HEK293T (cell line): ENCODE data around the gene PTPN3.

ENCODE experiments used
- CTCF ChIA-PET: fragments of 350-600 bp; formaldehyde crosslinking; extraction: SDS; loops from one replicate; lab custom pipeline; 2021; ENCODE audit warnings: antibody characterized with exemption, inconsistent platforms; lab: Yijun Ruan, JAX
- POLR2A ChIA-PET: fragments of 350-600 bp; formaldehyde crosslinking; extraction: SDS; loops from one replicate; lab custom pipeline; 2020; ENCODE audit warnings: antibody characterized with exemption, inconsistent platforms; lab: Yijun Ruan, JAX
- DNase-seq: peaks from one replicate; pipeline ENCODE4 v3.0.0; 2012; ENCODE audit warnings: mixed read lengths; ENCODE audit errors: extremely low spot score
- ARNT ChIP-seq: fragments of 450-650 bp; IDR thresholded peaks from 2 replicates; pipeline ENCODE4 v1.6.1; 2017; ENCODE audit warnings: mild to moderate bottlenecking
- BHLHE40 ChIP-seq: fragments of 450-650 bp; IDR thresholded peaks from 2 replicates; pipeline ENCODE4 v1.6.1; 2016; ENCODE audit warnings: mild to moderate bottlenecking, moderate library complexity, borderline replicate concordance
- CTBP1 ChIP-seq: fragments of 450-650 bp; IDR thresholded peaks from 2 replicates; pipeline ENCODE4 v1.6.1; 2016; ENCODE audit warnings: borderline replicate concordance
- ELF4 ChIP-seq: fragments of 450-650 bp; IDR thresholded peaks from 2 replicates; pipeline ENCODE4 v1.6.1; 2017; ENCODE audit warnings: antibody characterized with exemption
- FOXA1 ChIP-seq: fragments of 450-650 bp; IDR thresholded peaks from 2 replicates; pipeline ENCODE4 v1.6.1; 2016; ENCODE audit warnings: mild to moderate bottlenecking
- FOXK2 ChIP-seq: fragments of 450-650 bp; IDR thresholded peaks from 2 replicates; pipeline ENCODE4 v1.6.1; 2016; ENCODE audit warnings: mild to moderate bottlenecking
- FOXM1 ChIP-seq: fragments of 450-650 bp; IDR thresholded peaks from 2 replicates; pipeline ENCODE4 v1.6.1; 2017; ENCODE audit warnings: mild to moderate bottlenecking, borderline replicate concordance
- HDGF ChIP-seq: fragments of 450-650 bp; IDR thresholded peaks from 2 replicates; pipeline ENCODE4 v1.6.1; 2017; ENCODE audit warnings: antibody characterized with exemption, borderline replicate concordance
- L3MBTL2 ChIP-seq: fragments of 450-650 bp; conservative IDR thresholded peaks from 2 replicates; pipeline ENCODE4 v1.6.1; 2016; ENCODE audit warnings: mild to moderate bottlenecking
- LEF1 ChIP-seq: fragments of 450-650 bp; IDR thresholded peaks from 2 replicates; pipeline ENCODE4 v1.6.1; 2017; ENCODE audit warnings: mild to moderate bottlenecking, borderline replicate concordance
- NFRKB ChIP-seq: fragments of 450-650 bp; IDR thresholded peaks from 2 replicates; pipeline ENCODE4 v1.6.1; 2016; ENCODE audit warnings: mild to moderate bottlenecking, moderate library complexity
- SP1 ChIP-seq: fragments of 450-650 bp; IDR thresholded peaks from 2 replicates; pipeline ENCODE4 v1.6.1; 2017
- SUZ12 ChIP-seq: fragments of 450-650 bp; IDR thresholded peaks from 2 replicates; pipeline ENCODE4 v1.6.1; 2016; ENCODE audit warnings: mild to moderate bottlenecking
- TARDBP ChIP-seq: fragments of 450-650 bp; IDR thresholded peaks from 2 replicates; pipeline ENCODE4 v1.6.1; 2016
- ZNF384 ChIP-seq: fragments of 450-650 bp; IDR thresholded peaks from 2 replicates; pipeline ENCODE4 v1.6.1; 2016
- TF ChIP-seq, protein P1 (sequence below): fragments of 450-650 bp; IDR thresholded peaks from 2 replicates; pipeline ENCODE4 v1.6.1; 2016

PTPN3 gene

DNA sequence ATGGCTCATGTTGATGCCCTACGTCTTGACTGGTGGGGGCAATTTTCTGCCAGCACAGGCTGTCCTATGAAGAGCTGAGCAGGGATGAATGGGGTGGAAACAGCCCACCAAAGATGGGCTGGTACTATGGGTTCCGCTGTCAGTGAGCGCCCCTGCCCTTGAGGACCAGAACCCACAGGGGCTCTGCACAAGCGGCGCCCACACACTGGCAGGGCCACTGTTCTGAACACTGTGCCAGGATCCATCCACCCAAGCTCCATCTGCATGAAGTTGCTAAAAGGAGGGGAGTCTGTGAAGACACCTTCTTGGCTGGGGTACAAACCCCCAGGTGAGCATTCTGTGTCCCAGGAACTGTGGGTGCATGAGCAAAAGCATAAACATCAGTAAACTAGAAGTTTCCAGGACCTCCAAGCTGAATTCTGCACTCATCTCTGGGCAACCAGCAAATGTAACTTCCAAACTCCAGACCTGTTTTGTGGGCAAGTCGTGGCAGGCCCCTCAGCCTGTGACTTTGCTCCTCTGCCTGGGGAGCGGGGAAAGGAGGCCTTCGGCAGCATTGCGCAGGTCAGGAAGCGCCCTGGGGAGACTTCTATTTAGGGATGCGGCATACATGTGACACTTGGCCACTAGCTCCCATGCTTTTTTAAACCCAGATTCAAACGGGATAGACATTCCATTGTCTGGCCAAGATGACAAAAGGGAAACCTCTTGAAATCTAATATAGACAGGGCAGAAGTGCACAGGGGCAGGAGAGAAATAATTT, 48.9 kb downstream of the PTPN3 start:
- DNase-seq, result no peak
- CTCF ChIA-PET, result interaction anchor here (1.1 kb wide), 1 partner anchor 266 kb away, joined by 3 read pairs; no protein-coding TSS in a partner anchor

DNA sequence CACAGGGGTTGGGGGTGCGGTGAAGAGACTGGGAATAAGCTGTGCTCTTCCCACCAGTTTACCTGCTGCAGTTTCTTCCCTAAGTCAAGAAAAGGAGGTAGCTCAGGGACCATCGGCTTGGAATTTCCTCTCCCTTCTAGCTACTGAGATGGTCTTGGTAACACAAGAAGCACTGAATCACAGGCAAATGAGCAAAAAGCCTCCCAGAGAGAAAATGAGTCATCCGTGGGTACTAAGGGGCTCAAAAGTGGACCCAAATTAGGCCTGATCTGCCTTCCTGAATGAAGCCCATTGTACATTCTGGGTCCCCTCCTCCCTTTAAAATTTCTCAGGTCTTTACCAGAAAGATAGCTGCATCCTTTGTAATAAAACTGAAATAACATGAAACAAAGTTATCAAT, 49.9 kb downstream of the PTPN3 start:
- CTCF ChIA-PET, result interaction anchor here (1.1 to 1.2 kb wide), 2 partner anchors 22 to 265 kb away, joined by 3 to 4 read pairs; no protein-coding TSS in a partner anchor
- TF ChIP-seq BHLHE40, result no peak
- TF ChIP-seq ELF4, result no peak
- TF ChIP-seq L3MBTL2, result no peak
- no peak for TF ChIP-seq CTBP1
- TF ChIP-seq FOXA1, result no peak
- no peak for TF ChIP-seq SUZ12
- TF ChIP-seq, protein P1, sequence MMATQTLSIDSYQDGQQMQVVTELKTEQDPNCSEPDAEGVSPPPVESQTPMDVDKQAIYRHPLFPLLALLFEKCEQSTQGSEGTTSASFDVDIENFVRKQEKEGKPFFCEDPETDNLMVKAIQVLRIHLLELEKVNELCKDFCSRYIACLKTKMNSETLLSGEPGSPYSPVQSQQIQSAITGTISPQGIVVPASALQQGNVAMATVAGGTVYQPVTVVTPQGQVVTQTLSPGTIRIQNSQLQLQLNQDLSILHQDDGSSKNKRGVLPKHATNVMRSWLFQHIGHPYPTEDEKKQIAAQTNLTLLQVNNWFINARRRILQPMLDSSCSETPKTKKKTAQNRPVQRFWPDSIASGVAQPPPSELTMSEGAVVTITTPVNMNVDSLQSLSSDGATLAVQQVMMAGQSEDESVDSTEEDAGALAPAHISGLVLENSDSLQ, result no peak
- no peak for TF ChIP-seq FOXK2
- TF ChIP-seq SP1, result no peak
- TF ChIP-seq TARDBP, result no peak
- TF ChIP-seq NFRKB, result no peak
- no peak for TF ChIP-seq HDGF
- no peak for TF ChIP-seq ZNF384
- TF ChIP-seq FOXM1, result no peak
- TF ChIP-seq ARNT, result no peak
- no peak for TF ChIP-seq LEF1
- no peak for DNase-seq
- POLR2A ChIA-PET, result interaction anchor here (1.2 kb wide), 1 partner anchor 9 kb away, joined by 5 read pairs; no protein-coding TSS in a partner anchor

More for the DNA sequence above, 48.9 kb downstream of the PTPN3 start:
- POLR2A ChIA-PET, result interaction anchor here (1.2 kb wide), 1 partner anchor 8 kb away, joined by 5 read pairs; no protein-coding TSS in a partner anchor
- no peak for TF ChIP-seq ZNF384

DNA sequence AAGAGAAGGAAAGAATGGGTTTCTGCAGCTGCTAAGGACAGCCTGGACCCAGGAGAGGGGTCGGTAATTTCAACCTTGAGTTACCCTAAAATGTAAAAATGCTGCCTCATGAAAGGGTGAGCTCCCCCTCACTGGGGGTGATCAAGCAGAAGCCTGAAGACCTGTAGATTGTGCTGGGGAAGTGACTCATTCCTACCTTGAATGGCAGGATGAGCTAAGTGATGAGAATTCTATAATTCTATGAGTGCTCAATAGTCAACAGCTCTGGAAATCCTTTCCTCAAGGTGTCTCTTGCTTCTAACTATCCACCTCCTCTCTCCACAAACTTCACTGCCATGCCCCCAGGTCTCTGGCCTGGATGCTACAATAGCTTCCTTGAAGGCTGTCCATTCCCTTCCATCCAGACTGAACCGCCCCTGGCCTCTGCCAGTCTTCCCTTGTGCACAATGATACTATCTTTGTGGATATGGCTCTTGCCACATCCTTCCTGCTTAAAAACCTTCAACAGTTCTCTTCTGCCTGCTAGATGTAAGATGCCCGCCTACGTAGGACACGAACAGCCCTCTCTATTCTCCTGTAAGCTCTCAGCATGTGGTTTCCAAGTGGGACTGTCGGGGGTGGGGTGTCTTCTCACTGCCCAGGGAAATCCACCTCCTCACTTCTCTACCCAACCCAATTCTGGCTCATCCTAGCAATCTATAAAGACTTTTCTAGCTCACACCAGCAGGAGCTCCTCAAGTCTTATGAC, 50.6 kb downstream of the PTPN3 start:
- POLR2A ChIA-PET, result interaction anchor here (1.2 kb wide), 1 partner anchor 10 kb away, joined by 5 read pairs; no protein-coding TSS in a partner anchor
- CTCF ChIA-PET, result interaction anchor here (1.2 kb wide), 1 partner anchor 22 kb away, joined by 4 read pairs; no protein-coding TSS in a partner anchor
- DNase-seq, result no peak
- TF ChIP-seq ELF4, result no peak
- no peak for TF ChIP-seq FOXM1
- no peak for TF ChIP-seq L3MBTL2
- TF ChIP-seq SUZ12, result no peak
- no peak for TF ChIP-seq TARDBP
- TF ChIP-seq BHLHE40, result no peak
- TF ChIP-seq FOXA1, result no peak
- TF ChIP-seq ZNF384, result no peak
- TF ChIP-seq NFRKB, result no peak
- TF ChIP-seq SP1, result no peak
- no peak for TF ChIP-seq HDGF
- no peak for TF ChIP-seq LEF1
- TF ChIP-seq CTBP1, result no peak
- TF ChIP-seq, protein P1, result no peak
- TF ChIP-seq FOXK2, result no peak
- no peak for TF ChIP-seq ARNT

DNA sequence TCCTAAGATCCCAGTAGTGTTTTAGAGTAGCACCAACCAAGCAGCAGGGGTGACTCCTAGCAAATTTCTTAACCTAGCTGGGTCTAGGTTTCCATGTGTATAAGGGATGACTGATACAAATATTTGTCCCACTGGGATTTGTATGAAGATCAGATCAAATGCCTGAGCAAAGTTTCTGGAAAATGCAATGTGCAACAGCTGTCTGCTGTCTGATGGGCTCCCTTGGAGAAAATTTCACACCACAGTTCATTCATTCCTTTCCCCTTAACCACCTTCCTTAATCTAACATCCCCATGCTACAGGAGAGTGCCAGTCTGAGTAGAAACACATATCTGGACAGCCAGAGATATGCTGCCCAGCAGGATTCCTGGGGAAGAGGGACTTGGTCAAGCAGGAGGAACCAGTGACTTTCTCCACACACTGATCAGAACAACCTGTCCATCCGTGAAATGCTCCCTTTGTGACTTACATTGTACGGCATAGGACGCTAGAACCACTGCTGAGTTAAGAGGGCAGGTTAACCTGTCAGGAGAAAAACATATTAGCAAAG, 53.3 kb downstream of the PTPN3 start:
- POLR2A ChIA-PET, result no interaction called here
- CTCF ChIA-PET, result no interaction called here
- no peak for TF ChIP-seq SUZ12
- TF ChIP-seq BHLHE40, result no peak
- TF ChIP-seq LEF1, result no peak
- TF ChIP-seq L3MBTL2, result no peak
- TF ChIP-seq HDGF, result no peak
- TF ChIP-seq, protein P1, result no peak
- no peak for DNase-seq

DNA sequence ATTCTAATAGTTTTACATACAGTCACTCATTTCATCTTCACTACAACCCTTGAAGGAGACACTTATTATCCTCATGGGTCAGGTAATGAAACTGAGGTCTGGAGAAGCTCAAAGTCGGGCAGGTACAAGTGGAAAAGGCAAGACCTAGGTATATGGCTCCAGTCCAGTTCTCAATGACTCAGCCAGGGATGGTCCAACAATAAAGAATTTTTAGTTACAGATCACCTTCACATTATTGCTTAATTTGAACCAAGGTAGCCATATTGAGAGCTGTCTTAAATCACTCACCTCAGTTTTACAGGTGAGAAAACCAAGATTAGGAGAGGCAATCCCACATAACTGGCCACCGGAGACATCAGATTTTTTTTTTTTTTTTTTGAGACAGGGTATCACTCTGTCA, 55.4 kb downstream of the PTPN3 start:
- TF ChIP-seq SP1 (no peak), SUZ12 (no peak), NFRKB (no peak), FOXK2 (no peak), BHLHE40 (no peak), LEF1 (no peak), ZNF384 (no peak), FOXM1 (no peak), CTBP1 (no peak), L3MBTL2 (no peak), HDGF (no peak), ARNT (no peak), TARDBP (no peak), ELF4 (no peak), FOXA1 (no peak)
- TF ChIP-seq, protein P1, result no peak
- CTCF ChIA-PET, result no interaction called here
- no peak for DNase-seq
- POLR2A ChIA-PET, result no interaction called here
